Measurements from ENCODE around the gene MMADHC. TPM values are rescaled to one million over a fixed set of nuclear protein-coding genes. Genes with fewer than 3 reads are reported as not detected.
"Not testable (repeated sequence)": the region's sequence is repeated elsewhere in the genome, so short reads cannot be mapped to it uniquely, and the experiment has no call there.

Gene MMADHC
- total RNA-seq, 1 donor from 2014 or later = 69.6 TPM

- Mint-ChIP-seq H3K27ac (no peak overlapping the region), H3K4me1 (peaks cover 8% of the 10 kb centered on the region), H3K9me3 (no peaks in the 10 kb centered on the region), H3K27me3 (no peaks in the 10 kb centered on the region), H3K4me3 (no peak overlapping the region), H3K36me3 (ENCODE audit: low read depth) (peaks cover 47% of the 10 kb centered on the region)
- intact Hi-C loops (cut with micrococcal nuclease) = loop anchor here (10.0 kb wide), 2 partner anchors 792 to 1062 kb away; no protein-coding TSS in a partner anchor
- ChIA-PET CTCF (no interaction called here), POLR2A (no interaction called here)
- TF ChIP-seq CTCF (IDR thresholded peaks at IDR 0.05) = no peak
- DNase-seq = no peak
- no peak for ATAC-seq (ENCODE audit: low read depth)
Measured at GRCh38 chr2:149566652-149567051, 20.9 kb downstream of the MMADHC start.

GRCh38 chr2:149565625-149566024 is 21.9 kb downstream of the MMADHC start:
- ATAC-seq (ENCODE audit: low read depth); H3K27ac Mint-ChIP-seq; H3K4me1 Mint-ChIP-seq; CTCF ChIA-PET; H3K27me3 Mint-ChIP-seq; H3K4me3 Mint-ChIP-seq; POLR2A ChIA-PET; DNase-seq; H3K9me3 Mint-ChIP-seq: not testable (repeated sequence)
- intact Hi-C loops (cut with micrococcal nuclease) = loop anchor here (10.0 kb wide), 2 partner anchors 791 to 1061 kb away; no protein-coding TSS in a partner anchor
- H3K36me3 Mint-ChIP-seq (ENCODE audit: low read depth) = peaks cover 44% of the 10 kb centered on the region

GRCh38 chr2:149564983-149565382 is 22.6 kb downstream of the MMADHC start:
- TF ChIP-seq CTCF (IDR thresholded peaks at IDR 0.05) = no peak
- intact Hi-C loops (cut with micrococcal nuclease) = loop anchor here (10.0 kb wide), 2 partner anchors 790 to 1060 kb away; no protein-coding TSS in a partner anchor
- ChIA-PET CTCF (no interaction called here), POLR2A (no interaction called here)
- Mint-ChIP-seq H3K36me3 (ENCODE audit: low read depth) (peaks cover 41% of the 10 kb centered on the region), H3K9me3 (no peaks in the 10 kb centered on the region), H3K4me1 (peaks cover 8% of the 10 kb centered on the region), H3K27ac (no peak overlapping the region), H3K4me3 (no peak overlapping the region), H3K27me3 (no peaks in the 10 kb centered on the region)
- no peak for ATAC-seq (ENCODE audit: low read depth)
- DNase-seq = no peak

- ATAC-seq (ENCODE audit: low read depth) (no peak), DNase-seq (no peak)
- H3K9me3 Mint-ChIP-seq = no peaks in the 10 kb centered on the region
- ChIA-PET POLR2A (no interaction called here), CTCF (interaction anchor here (1.0 to 5.3 kb wide), 3 partner anchors 9 to 1055 kb away, joined by 3 to 107 read pairs (median 3); no protein-coding TSS in a partner anchor)
- no peak overlapping the region for H3K27ac Mint-ChIP-seq
- peaks cover 33% of the 10 kb centered on the region for H3K36me3 Mint-ChIP-seq (ENCODE audit: low read depth)
- H3K4me1 Mint-ChIP-seq = peaks cover 8% of the 10 kb centered on the region
- no peak overlapping the region for H3K4me3 Mint-ChIP-seq
- no peak for TF ChIP-seq CTCF (IDR thresholded peaks at IDR 0.05)
- H3K27me3 Mint-ChIP-seq = no peaks in the 10 kb centered on the region
- intact Hi-C loops (cut with micrococcal nuclease) = loop anchor here (10.0 kb wide), 2 partner anchors 789 to 1059 kb away; no protein-coding TSS in a partner anchor
Measured at GRCh38 chr2:149564097-149564496, 23.5 kb downstream of the MMADHC start.

- H3K9me3 Mint-ChIP-seq = no peaks in the 10 kb centered on the region
- DNase-seq (no peak), ATAC-seq (ENCODE audit: low read depth) (no peak)
- CTCF ChIA-PET = interaction anchor here (1.2 to 5.3 kb wide), 2 partner anchors 10 to 545 kb away, joined by 6 to 107 read pairs; no protein-coding TSS in a partner anchor
- peaks cover 8% of the 10 kb centered on the region for H3K4me1 Mint-ChIP-seq
- no peak overlapping the region for H3K27ac Mint-ChIP-seq
- no peaks in the 10 kb centered on the region for H3K27me3 Mint-ChIP-seq
- TF ChIP-seq CTCF (IDR thresholded peaks at IDR 0.05) = no peak
- intact Hi-C loops (cut with micrococcal nuclease) = loop anchor here (10.0 kb wide), 2 partner anchors 788 to 1058 kb away; no protein-coding TSS in a partner anchor
- H3K4me3 Mint-ChIP-seq = no peak overlapping the region
- H3K36me3 Mint-ChIP-seq (ENCODE audit: low read depth) = peaks cover 17% of the 10 kb centered on the region
- POLR2A ChIA-PET = no interaction called here
Measured at GRCh38 chr2:149562324-149562723, 25.3 kb downstream of the MMADHC start.
